GM18508 (cell line): ENCODE measurements around the gene CDK17.
A peak's percentile ranks its signal among the peaks of the same experiment; 100 is the strongest.
"Not testable (repeated sequence)": the region's sequence is repeated elsewhere in the genome, so short reads cannot be mapped to it uniquely, and the experiment has no call there.

ENCODE experiments used
- ATAC-seq: cut with Tn5 transposase; IDR thresholded peaks from one replicate; pipeline ENCODE4 v1.9.1; 2021; ENCODE audit warnings: moderate number of reproducible peaks; ENCODE audit not compliant: insufficient read depth, unreplicated experiment

The CDK17 gene

GRCh38 chr12:96360550-96360949, 39.7 kb downstream of the CDK17 start:
- no peak for ATAC-seq

GRCh38 chr12:96359328-96359727, 40.9 kb downstream of the CDK17 start:
- no peak for ATAC-seq

- no peak for ATAC-seq
These were observed 43.4 kb downstream of the CDK17 start for GRCh38 chr12:96356831-96357230.

GRCh38 chr12:96354844-96355534, 45.2 kb downstream of the CDK17 start:
- ATAC-seq = no peak

GRCh38 chr12:96354326-96354725, 45.9 kb downstream of the CDK17 start:
- ATAC-seq = no peak

GRCh38 chr12:96352161-96352835, 47.9 kb downstream of the CDK17 start:
- ATAC-seq = no peak

- no peak for ATAC-seq
These were observed 49.3 kb downstream of the CDK17 start for GRCh38 chr12:96350982-96351381.

GRCh38 chr12:96347130-96347699, 53.0 kb downstream of the CDK17 start:
- no peak for ATAC-seq

GRCh38 chr12:96346716-96347115, 53.5 kb downstream of the CDK17 start:
- ATAC-seq = not testable (repeated sequence)

- ATAC-seq = no peak
These were observed 56.0 kb downstream of the CDK17 start for GRCh38 chr12:96344124-96344695.

- peak; percentile 77 for ATAC-seq
These were observed 56.8 kb downstream of the CDK17 start for GRCh38 chr12:96343347-96343954.

- not testable (repeated sequence) for ATAC-seq
These were observed 60.6 kb downstream of the CDK17 start for GRCh38 chr12:96339666-96340065.

- ATAC-seq = no peak
These were observed 61.3 kb downstream of the CDK17 start for GRCh38 chr12:96338852-96339471.

GRCh38 chr12:96337953-96338352, 62.3 kb downstream of the CDK17 start:
- ATAC-seq = no peak

- no peak for ATAC-seq
These were observed 63.8 kb downstream of the CDK17 start for GRCh38 chr12:96336489-96336888.

GRCh38 chr12:96335270-96335669, 65.0 kb downstream of the CDK17 start:
- ATAC-seq = no peak

- no peak for ATAC-seq
These were observed 65.7 kb downstream of the CDK17 start for GRCh38 chr12:96334502-96334901.

- no peak for ATAC-seq
These were observed 70.7 kb downstream of the CDK17 start for GRCh38 chr12:96329545-96329944.

- ATAC-seq = no peak
These were observed 71.2 kb downstream of the CDK17 start for GRCh38 chr12:96329018-96329417.

GRCh38 chr12:96327889-96328288, 72.3 kb downstream of the CDK17 start:
- no peak for ATAC-seq
